Spleen (tissue), 7 donors: ENCODE measurements around the gene PHACTR1.

Source experiments
- POLR2AphosphoS5 ChIP-seq, 3 donors: sonication (generic); formaldehyde crosslinking; IDR thresholded peaks; one replicate each; pipeline ENCODE4 v1.5.1; 2017; ENCODE audit warnings: antibody characterized with exemption in 3 of 3
- TF ChIP-seq, protein P1 (sequence below), 11 experiments: fragments of 200-600 bp in 7 of 11; fragments of 450-650 bp in 4 of 11; sonication (generic) in 4 of 11; IDR thresholded peaks in 8 of 11; conservative IDR thresholded peaks in 3 of 11; 1 replicate in 7 of 11; 2 replicates in 4 of 11; pipeline versions ENCODE4 v1.4.0 to v1.8.0; 2016 to 2021; ENCODE audit warnings: antibody characterized with exemption in 11 of 11, inconsistent platforms in 4 of 11, mild to moderate bottlenecking in 1 of 11
- donor health status: DM: no; HTN: no; CAD: no; lungs with moderate emphysema.
- donor health status: DM: no; HTN: no; CAD: no.
- donor health status: DM: no; HTN: no; CAD: no.

GRCh38 chr6:13063300-13063918 lies 346.8 kb downstream of the PHACTR1 start:
- TF ChIP-seq, protein P1, sequence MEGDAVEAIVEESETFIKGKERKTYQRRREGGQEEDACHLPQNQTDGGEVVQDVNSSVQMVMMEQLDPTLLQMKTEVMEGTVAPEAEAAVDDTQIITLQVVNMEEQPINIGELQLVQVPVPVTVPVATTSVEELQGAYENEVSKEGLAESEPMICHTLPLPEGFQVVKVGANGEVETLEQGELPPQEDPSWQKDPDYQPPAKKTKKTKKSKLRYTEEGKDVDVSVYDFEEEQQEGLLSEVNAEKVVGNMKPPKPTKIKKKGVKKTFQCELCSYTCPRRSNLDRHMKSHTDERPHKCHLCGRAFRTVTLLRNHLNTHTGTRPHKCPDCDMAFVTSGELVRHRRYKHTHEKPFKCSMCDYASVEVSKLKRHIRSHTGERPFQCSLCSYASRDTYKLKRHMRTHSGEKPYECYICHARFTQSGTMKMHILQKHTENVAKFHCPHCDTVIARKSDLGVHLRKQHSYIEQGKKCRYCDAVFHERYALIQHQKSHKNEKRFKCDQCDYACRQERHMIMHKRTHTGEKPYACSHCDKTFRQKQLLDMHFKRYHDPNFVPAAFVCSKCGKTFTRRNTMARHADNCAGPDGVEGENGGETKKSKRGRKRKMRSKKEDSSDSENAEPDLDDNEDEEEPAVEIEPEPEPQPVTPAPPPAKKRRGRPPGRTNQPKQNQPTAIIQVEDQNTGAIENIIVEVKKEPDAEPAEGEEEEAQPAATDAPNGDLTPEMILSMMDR (IDR thresholded peaks at IDR 0.05 in 8 of 11, conservative IDR thresholded peaks at IDR 0.05 in 3 of 11) = no peak
- no peak for TF ChIP-seq POLR2AphosphoS5 (IDR thresholded peaks at IDR 0.05)
